ENCODE measurements around the gene PHKA2. TPM values are rescaled to one million over a fixed set of nuclear protein-coding genes. Genes with fewer than 3 reads are reported as not detected.

PHKA2 gene
- total and polyA plus RNA-seq, 10 of the 15 experiments (the other 5 are each of a cell fraction or from before 2014, with no cell fraction given) = 1.4 to 25.6 (median 15.4) TPM

DNA sequence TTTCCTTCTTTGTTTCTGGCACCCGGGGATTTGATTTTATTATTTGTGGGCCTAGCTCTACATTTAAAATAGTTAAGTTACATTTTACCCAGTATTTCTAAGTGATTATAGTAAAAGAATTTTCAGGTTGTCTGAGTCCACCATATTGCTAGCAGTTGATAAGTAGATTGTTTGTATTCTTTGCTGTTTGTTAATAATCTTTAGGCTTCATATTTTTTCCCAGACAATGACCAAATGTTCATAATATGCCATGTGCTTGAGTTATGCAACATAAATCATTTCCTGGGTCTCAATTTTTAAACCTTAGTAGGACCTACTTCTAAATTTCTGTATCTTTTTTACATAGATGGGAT is 127.3 kb downstream of the PHKA2 start (continued):
- TF ChIP-seq ZNF217 (IDR thresholded peaks at IDR 0.05) (peak; percentile 33; the same call in 1 of the 2 replicates), NR2C1 (IDR thresholded peaks at IDR 0.05) (no peak), SIN3A (IDR thresholded peaks at IDR 0.05; ENCODE audit: low read depth, low read length) (no peak), ZNF687 (IDR thresholded peaks at IDR 0.05) (peak; percentile 78), POLR2A (IDR thresholded peaks at IDR 0.05; ENCODE audit: low read depth, low read length) (no peak), NBN (IDR thresholded peaks at IDR 0.05) (0 out of 2 replicates have a peak, but pooled peaks have one; percentile 8), STAT3 (IDR thresholded peaks at IDR 0.05; ENCODE audit: low read depth, low read length) (no peak), STAT1 (conservative IDR thresholded peaks at IDR 0.05) (no peak), ASH2L (IDR thresholded peaks at IDR 0.05; ENCODE audit: borderline replicate concordance, low read depth) (no peak)
- TF ChIP-seq, protein P1, sequence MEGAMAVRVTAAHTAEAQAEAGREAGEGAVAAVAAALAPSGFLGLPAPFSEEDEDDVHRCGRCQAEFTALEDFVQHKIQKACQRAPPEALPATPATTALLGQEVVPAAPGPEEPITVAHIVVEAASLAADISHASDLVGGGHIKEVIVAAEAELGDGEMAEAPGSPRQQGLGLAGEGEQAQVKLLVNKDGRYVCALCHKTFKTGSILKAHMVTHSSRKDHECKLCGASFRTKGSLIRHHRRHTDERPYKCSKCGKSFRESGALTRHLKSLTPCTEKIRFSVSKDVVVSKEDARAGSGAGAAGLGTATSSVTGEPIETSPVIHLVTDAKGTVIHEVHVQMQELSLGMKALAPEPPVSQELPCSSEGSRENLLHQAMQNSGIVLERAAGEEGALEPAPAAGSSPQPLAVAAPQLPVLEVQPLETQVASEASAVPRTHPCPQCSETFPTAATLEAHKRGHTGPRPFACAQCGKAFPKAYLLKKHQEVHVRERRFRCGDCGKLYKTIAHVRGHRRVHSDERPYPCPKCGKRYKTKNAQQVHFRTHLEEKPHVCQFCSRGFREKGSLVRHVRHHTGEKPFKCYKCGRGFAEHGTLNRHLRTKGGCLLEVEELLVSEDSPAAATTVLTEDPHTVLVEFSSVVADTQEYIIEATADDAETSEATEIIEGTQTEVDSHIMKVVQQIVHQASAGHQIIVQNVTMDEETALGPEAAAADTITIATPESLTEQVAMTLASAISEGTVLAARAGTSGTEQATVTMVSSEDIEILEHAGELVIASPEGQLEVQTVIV (IDR thresholded peaks at IDR 0.05; ENCODE audit: borderline replicate concordance, partially characterized antibody) = no peak

Data from GM12878 (cell line).